CD4-positive, alpha-beta T cell treated with Interleukin-15 for 1 hour (primary cell): ENCODE results near the gene LDLRAD4.

Experiments used
- DNase-seq: peaks from one replicate; pipeline ENCODE4 v3.0.0-alpha.2; 2020

LDLRAD4 gene

DNA sequence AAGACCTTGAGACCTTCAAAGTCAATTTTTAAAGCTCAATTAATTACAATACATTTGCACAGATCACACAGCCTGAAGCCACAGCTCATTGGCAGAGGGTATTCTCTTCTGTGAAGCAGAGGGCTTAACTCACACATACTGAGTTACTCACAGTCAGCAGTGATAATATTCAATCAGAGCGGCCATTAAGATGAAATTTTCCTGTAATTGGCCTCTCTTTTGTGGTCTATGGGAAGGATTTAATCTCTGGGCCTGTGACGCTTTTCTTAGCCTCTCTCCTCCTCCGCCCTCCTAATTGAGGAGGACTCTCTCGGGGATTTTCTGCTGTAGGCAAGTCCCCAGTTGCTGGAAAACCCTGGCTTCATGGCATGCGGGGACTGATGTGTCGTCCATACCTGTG lies 12.3 kb upstream of the LDLRAD4 start:
- no peak for DNase-seq

DNA sequence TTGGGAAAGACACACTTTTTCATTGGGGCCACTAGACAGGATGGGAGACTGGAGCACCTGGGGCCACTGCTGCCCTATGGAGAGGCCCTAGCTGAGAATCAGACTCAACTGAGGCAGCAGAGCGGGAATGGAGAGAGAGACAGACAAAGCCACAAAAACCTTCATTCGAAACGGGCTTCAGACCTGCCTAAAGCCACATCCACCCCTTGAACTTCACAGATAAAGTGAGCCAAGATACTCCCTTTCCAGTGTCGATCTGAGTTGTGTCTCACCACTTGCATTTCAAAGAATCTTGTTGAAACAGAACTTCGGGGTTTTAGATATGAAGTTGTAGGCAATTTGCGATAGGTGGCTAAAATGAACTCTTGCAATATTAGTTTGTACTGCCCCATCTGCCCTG lies 11.3 kb upstream of the LDLRAD4 start:
- DNase-seq = no peak

DNA sequence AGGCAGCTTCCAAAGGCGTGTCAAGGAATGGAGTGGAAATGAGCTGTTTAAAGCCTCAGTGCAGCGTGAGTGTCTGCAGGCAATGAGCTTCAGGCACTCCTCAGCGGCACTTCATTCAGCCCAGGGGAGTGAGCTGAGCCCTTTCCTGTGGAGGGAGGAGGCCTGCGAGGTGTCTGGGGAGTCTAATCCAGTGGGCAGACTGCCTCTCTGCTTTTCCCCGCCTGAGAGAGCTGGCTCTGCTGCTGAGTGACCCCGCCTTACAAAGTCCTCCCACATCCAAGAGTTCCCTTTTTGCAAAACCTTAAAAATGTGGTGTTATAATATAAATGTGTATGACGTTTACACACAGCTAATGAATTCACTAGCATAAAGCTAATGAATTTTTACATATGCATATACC lies 7.0 kb upstream of the LDLRAD4 start:
- DNase-seq = no peak

DNA sequence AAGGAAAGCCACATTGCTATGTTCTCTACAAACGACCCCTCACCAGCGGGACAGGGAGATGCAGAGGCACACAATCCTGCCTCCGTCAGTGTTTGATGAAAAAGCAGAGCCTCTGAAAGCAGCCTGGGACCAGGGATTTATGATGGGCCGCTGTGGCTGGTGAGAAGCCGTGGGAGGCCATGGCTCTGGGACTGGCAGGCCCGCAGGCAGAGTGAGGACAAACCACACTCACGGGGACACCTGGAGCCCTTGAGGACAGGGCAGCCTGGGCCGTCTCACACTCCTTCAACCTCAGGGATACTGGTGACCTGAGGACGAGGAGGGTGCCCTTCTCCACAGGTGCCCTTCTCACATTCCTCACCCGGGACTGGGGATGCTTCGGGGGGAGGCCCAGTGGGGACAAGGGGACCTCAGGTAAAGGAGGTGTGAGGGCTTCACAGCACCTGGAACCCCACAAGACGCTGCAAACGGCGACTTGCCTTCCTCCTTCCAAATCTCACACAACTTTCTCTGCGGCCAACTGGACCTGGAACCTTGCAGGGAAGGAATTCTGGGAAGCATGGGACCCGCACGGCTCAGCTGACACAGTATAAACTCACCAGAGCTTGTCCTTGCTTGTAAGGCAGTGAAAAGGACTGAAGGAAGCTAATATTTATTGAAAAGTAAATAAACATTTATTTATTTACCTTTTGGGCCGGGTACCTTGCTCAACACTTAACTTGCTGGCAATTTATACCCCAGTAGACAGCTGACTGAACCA lies 5.3 kb upstream of the LDLRAD4 start:
- no peak for DNase-seq

DNA sequence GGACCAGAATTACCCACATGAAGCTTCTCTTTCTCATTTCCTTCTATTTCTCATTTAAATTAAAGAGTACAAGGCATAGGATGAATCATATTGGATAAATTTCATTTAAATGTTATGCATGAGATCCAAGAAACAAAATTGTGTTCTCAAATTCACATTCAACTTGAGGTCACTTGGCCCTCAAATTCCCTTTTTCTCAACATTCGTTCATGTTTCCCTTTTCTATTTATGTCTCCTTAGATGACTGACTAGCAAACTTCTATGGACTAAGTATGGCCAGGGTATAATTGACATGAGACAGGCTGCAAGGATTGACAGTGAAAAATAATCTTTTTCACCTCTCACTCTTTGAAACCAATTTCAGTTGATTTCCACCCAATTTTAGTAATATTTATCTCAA lies 4.0 kb upstream of the LDLRAD4 start:
- DNase-seq = no peak

DNA sequence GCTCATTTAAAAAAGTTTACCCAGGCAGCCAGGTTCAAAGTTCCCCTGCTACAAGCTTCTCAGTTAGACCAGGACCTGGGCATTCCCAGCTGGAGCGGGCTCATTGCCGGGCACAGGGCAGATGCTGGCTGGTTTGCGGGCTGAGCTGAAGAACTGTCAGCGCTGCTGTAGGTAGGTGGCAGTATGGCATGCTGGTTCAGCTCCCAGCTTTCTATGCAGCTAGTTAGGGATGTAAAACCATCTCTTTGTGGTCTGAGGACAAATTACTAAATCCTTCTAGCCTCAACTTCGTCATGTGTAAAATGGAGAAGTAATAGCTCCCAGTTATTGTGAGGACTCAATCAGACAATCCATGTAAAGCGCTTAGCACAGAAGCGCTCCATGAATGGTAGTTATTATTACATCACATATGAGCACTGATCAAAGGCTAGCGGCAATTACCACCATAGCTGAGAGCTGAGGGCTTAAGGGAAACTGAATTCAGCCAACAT lies 2.4 kb upstream of the LDLRAD4 start:
- peak; percentile 66 for DNase-seq

DNA sequence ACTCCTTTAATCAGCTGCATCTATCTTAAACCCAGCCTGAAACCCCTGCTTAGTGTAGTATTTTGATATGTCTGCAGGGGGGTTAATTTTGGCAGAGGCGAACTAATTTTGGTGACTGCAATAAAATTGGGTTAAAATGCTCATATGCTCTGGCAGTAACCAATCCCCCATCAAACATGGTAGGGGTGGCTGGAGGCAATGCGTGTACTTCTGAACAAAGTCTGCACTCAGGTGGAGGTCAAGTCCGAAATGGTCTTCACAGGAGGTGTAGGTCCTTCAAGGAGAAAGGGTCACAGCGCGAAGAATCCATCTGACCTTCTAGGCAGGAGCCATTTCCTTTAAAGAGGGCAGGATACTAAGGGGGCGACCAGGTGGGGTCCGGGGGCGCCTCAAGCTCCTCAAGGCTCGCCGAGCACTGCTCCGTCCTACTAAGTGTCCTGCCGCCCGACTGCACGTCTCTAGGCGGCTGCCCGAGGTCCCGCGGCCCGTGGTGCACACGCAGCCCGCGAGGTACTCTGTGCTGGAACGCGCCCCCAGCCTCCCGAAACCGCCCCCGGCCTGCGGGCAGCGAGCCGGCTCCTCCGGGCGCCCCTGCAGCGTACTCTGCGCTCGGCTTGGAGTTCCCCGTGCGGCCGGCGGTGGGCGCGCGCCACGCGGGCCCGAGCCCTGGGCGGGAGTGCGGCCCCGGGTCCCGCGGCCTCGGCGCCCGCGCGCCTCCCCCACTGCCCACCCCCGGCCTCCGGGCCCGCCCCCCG lies 1.7 kb upstream of the LDLRAD4 start:
- DNase-seq = no peak

DNA sequence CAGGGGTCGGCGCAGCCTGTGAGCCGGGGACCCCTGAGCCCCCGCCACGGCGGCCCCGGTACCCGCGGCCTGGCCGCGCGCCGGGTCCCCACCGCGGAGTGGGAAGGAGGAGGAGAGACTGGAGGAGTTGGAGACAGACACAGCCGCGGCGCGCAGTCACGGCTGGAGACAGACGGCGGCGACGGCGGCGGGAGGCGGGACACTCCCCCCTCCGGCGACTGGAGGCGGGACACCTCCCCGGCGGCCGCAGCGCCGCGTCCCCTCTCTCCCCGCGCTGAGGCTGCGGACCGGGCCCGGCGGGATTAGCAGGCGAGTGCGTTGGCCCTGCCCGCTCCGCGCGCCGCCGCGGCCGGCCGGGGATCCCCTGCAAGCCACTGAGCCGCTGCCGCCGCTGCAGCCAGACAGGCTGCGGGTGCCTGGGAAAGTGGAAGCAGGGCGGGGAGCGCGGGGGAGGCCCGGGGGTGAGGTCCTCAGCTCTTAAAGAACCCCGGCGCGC lies 1.0 kb upstream of the LDLRAD4 start:
- peak; percentile 55 for DNase-seq

DNA sequence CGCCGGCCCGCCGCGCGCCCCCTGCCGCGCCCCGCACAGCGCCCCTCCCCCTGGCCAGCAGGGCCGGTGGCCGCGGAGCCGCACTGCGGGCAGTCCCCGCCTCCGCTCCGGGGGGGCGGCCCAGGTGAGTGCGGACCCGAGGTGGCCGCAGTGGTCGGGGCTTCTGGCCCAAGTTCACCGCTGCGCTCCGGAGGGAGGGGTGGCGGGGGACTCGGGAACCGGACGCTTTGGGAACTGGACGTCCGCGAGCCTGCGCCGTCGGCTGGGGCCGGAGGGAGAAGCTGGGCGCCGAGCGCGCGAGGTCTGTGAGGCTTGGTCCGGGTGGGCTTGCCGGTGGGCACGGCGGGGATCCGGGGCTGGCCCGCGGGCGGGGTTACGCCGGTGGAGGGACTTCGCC lies 591 bp upstream of the LDLRAD4 start:
- no peak for DNase-seq

DNA sequence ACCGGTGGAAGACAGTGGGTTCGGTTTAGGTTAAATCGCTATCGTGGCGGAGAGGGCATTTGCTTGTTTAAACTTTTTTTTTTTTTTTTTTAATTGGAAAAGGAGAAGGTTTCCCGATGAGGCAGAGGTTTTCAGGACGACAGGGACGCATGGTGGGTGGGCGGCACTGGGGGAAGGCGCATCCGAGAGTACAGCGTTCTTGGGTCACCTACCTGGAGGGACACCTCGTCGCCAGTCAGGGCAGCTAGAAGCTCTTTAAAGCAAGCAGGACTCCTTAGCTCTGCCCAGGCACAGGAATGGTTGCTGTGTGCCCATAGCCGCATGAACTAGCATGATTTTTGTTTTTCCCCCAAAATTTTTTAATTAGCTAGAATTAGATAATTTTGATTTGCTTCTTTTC lies 437 bp downstream of the LDLRAD4 start:
- no peak for DNase-seq

DNA sequence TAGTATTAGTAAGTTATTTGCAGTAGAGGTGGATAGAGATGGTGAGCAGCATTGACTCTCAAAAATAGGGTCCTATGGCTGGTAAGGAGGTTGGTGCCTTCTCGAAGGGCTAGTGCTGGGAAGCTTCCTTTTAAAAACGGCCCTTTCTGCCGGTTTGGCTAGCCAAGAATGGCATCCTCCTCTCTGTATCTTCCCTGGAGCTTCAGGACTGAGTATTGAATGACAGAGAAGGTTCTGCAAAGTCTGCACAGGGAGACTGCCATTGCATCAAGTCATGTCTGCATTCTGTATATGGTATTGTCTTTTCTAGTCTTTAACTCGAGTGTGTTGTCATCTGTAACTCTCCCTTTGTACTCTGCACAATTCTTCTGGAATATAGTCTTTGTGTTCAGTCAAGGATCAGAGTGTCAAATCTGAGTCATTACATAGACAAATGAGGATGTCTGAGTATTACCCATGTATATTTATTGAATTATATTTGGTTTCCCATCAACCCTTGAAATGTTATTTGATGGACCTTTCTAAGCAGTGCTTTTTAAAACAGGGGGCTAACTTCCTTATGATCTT lies 1.1 kb downstream of the LDLRAD4 start:
- DNase-seq = no peak

DNA sequence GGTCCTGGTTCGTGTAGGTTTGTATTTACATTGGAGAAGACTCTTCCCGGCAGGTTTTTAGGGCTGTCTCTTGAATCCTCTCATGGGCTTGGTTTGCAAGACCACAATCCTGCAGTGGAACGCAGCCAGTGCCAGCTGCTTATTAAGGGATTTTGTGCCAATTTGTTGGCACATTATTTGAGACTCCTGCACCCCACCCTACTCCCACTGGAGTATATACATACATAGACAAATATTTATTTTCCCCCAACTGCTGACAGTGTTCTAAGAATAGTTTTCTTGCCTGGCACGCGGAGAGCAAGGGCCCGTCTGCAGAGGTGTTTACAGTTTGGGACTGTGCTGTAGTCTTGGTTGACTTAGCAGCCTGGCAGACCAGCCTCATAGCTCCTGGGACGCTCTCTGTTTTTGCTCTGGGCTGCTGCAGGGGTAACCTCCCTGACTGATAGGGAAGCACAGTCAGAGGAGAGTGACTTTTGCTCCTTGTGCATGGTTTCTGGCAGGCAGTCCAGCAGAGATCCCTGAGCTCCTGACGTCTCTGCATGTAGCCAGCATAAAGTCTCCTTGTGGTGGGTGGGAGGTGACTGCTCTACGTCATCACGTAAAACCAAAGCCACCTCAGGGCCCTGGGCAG lies 1.9 kb downstream of the LDLRAD4 start:
- no peak for DNase-seq

DNA sequence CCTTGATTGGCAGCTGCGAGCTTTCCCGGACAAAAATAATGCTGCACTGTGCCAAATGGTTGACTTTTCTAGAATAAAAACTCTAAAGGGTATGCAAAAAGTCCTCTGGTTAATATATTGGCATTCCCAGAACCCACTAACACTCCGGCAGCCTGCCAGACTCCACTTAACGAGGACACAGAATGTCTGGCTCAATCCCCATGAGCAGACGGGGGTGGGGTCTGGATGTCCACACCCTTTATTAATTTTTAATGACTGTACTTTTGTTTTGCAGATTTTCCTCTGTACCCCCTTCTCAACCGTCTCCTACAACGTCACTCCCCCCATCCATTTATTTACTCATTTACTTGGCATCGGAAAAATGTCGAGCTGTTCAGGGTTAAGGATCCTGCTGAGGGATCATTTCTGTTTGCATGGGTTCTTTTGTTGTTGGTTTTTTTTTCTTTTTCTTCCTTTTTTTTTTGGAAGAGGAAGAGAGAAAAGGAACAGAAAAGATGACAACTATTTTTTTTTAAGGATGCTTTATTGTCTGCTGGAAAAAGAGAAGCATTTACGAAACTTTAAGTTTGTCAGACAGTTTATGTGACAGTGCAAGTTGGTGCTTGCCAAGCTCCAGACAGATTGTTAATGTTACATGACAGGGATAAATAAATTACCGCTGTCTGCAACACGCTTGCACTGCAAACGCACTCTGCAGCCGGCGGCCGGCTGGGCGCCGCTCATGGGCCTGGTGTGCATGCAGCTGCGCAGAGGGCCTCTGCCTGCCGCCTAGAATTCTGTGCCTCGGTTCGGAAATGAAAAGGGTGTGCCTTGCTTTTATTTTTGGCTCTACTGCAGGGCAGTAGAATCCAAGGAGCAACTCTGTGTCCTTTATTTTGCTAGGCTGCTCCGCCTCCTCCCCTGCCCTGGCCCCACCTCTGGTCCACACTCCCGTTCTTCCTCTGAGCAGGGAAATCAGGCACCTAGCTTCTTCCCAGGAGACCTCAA lies 3.6 kb downstream of the LDLRAD4 start:
- DNase-seq = no peak

DNA sequence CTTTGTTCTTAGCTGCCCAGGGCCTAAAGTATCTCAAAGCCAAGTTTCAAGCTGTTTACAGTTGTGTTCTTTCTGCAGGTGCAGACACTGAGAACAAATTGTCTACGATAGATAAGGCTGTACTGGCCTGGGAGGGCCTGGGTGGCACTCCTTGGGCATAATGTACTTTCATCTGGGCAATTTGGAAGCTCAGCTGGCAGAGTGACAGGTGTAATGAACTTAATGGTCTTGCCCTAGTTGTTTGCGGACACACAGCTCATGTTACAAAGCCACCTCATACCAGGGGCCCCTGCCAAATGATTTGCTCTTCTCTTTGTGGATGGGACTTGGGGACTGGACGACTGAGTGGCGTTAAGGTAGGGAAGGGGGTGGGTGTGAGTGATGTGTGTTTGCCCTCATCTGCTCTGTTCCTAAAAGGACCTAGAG lies 4.3 kb downstream of the LDLRAD4 start:
- DNase-seq = no peak

DNA sequence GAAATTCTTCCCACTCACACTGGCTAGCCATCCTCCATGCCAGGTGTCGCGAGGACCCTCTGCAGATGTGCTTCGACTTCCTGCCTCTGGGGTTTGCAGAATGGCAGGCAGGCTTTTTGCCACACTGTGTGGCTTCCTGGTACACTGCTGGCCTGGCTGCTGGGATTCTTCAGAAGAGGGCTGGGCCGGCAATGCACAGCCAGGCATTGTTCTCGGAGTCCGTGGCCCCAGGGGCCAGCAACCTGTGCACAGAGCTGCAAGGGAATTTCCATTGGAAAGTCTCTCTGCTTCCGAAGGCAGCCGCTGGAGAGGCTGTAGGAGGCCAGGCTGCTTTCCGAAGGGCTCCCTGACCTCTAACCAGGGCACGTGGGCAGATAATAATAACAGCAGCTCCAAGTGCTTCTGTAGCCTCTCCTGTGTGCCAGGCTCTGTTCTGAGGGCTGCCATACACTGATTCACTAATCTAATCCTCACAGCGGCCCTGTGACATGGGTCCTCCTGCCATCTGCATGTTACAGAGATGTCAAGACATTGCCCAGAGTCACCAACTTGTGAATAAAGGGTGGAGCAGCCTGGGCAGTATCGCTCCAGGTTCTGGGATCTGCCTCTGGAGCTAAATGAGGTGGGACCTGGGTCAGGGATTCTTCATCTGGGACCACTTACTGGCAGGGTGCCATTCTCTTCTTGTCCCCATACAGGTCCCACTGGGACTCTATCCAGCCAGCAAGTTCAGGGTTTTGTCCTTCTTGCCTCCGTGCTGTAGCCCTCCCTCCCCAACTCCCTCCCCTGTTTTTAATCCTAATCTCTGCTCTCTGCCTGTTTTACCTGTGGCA lies 5.0 kb downstream of the LDLRAD4 start:
- no peak for DNase-seq

DNA sequence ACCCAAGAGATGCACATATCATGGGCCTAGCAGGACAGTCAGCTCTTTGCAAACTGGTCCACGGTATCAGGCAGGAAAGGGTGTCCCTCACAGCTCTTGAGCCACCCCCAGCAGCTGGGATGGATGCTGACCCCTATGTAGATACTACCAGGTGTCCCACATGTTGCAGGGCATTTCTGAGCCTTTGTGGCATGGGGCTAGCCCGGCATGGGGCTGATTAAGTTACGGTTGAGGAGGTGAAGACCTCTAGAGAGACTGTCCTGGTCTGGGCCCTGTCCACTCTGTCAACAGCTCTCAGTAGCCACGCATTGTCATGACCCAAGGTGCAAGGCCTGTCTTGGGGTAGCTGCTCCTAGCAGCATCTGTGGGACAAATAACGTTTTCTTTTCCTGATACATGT lies 6.7 kb downstream of the LDLRAD4 start:
- no peak for DNase-seq

DNA sequence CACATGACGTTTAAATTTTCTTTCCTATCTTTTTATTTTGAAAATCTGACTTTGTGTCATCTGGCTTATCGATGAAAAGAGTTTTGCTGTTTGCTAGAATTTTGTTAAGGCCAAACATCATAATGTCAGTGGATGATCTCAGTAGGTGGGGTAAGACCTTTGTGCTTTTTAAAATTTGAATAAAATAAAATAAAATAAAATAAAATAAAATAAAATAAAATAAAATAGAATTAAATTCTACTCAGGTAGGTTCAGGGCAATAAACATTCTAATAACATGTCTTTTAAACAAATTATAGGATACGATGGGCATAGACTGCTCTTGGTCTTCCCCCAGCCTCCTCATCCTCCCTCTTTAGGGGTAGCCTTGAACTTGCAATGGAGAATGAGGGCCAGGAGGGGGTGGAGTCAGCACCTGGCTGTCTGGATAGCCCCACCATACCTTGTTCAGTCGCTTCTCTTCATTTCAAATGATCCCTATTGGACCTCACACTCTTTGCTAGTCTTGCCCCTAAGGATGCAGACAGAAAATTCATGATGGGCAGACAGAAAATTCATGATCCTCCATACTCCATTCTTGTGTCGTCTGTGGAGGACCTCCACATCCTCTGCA lies 8.1 kb downstream of the LDLRAD4 start:
- DNase-seq = no peak

DNA sequence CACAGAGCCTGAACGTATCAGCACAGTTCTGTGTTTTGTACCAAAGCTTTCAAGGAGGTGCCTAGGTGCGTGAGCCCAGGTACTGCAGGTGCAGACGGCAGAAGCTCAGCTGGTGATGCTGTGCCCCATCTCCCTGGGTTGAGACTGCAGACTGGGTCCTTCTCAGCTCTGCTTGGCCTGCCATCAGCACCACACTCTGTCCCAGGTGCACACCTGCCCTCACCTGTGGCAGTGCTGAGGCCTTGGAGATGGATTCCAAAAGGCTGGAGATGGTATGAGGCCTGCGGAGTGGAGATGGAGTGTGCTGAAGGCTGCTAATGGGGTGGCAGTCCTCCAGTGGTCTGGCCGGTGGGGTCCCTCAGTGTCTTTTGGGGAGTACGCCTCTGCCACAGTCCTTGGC lies 9.3 kb downstream of the LDLRAD4 start:
- DNase-seq = no peak

DNA sequence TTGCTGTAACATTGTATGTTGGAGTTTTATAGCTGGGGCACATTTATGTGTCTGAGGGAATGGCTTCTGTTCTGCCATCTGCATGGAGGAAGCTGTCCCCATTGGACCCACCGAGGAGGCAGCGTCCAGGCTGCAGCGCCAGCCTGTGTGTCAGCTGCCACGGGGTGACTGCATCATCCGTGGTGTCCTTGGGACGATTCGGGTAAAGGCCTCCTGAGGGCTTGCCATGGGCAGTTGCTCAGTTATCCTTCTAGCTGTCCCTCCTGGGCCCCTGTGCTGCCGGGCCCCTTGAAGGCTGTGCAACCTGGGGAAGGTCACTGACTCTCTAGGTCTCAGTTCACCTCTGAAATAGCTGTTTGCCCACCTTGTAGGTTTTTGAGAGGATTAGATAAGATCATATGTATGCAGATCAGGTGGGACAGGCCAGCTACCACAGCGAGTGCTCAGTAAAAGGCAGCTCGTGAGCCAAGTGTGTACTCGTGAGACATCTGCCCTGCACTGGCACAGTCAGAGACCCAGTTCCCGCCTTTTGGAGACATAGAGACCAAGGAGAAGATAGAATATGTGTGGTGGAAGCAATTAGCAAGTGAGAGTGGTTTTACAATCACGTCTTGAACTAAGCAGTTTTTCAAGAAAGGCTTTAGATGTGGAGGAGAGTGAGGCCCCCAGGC lies 10.6 kb downstream of the LDLRAD4 start:
- no peak for DNase-seq

DNA sequence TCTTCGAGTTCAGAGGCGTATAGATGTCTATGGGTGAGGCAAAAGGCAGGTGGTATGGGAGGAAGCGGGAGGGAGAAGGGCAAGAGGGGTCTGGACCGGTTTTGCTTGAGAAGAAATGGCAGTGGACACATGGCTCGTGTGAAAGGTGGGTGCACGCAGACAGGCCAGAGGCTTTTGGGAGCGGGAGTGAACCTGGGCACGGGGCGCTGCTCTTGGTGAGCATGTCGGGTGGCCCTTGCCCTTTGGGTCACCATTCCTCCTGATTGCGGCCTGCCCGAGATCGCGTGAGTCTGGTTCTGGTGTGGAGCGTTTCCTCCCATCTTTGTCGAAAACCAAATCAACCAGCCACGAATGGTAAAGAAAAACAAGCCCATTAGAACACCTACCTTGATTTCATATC lies 12.6 kb downstream of the LDLRAD4 start:
- DNase-seq = no peak
